Activated effector memory CD4-positive, alpha-beta T cell treated with anti-CD3 and anti-CD28 coated beads, Interleukin-2, amount 50 U/mL, for 16 hours (primary cell): Measurements from ENCODE around the gene ATRX.
A peak's percentile ranks its signal among the peaks of the same experiment; 100 is the strongest.
"Not testable (repeated sequence)": the region's sequence is repeated elsewhere in the genome, so short reads cannot be mapped to it uniquely, and the experiment has no call there.

ENCODE experiments used
- DNase-seq: peaks from one replicate; pipeline ENCODE4 v3.0.0-alpha.2; 2020

Gene ATRX, protein sequence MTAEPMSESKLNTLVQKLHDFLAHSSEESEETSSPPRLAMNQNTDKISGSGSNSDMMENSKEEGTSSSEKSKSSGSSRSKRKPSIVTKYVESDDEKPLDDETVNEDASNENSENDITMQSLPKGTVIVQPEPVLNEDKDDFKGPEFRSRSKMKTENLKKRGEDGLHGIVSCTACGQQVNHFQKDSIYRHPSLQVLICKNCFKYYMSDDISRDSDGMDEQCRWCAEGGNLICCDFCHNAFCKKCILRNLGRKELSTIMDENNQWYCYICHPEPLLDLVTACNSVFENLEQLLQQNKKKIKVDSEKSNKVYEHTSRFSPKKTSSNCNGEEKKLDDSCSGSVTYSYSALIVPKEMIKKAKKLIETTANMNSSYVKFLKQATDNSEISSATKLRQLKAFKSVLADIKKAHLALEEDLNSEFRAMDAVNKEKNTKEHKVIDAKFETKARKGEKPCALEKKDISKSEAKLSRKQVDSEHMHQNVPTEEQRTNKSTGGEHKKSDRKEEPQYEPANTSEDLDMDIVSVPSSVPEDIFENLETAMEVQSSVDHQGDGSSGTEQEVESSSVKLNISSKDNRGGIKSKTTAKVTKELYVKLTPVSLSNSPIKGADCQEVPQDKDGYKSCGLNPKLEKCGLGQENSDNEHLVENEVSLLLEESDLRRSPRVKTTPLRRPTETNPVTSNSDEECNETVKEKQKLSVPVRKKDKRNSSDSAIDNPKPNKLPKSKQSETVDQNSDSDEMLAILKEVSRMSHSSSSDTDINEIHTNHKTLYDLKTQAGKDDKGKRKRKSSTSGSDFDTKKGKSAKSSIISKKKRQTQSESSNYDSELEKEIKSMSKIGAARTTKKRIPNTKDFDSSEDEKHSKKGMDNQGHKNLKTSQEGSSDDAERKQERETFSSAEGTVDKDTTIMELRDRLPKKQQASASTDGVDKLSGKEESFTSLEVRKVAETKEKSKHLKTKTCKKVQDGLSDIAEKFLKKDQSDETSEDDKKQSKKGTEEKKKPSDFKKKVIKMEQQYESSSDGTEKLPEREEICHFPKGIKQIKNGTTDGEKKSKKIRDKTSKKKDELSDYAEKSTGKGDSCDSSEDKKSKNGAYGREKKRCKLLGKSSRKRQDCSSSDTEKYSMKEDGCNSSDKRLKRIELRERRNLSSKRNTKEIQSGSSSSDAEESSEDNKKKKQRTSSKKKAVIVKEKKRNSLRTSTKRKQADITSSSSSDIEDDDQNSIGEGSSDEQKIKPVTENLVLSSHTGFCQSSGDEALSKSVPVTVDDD (N-terminal part only)

DNA sequence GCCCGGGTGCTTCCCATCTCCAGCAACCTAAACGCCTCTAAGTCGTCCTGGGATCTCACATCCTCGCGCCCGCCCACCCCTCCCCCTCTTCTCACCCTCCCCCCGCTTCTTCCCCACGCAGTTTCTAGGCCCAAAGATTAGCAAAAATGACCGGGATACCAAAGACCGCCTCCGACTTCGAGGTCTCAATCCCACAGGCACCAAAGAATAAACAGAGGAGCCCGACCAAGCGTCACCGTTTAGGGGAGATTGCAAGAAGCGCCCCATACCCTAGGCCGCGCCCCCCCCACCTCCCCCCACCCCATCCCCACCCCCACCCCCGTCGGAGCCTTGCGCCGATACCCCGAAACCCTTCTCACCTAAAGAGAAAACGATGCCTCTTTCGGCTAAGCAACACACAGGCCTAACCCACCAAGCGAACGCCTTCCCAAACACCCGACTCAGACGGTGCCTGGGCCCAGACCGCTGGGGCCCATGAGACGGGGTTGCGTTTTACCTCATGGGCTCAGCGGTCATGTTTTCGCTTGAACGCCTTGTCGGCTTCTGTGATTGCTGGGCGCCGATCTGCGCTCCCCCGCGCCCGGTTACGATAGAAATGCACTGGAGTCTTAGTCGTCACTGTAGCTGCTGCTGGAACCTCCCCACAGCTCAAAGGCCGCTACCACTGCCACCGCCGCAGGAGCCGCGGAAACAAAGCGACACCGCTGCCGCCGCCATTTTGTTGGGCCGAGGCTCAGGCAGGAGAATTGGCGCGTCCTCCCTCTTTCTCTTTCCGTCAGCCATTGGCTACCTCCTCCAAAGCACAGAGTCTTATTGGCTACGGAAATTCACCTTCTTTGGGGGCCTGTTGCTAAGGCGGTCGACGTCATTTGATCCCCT lies at the start of gene ATRX:
Gene ATRX (minus strand): TSS at position 731 of the 879 bp plus-strand sequence. CDS start 215 bp downstream, at position 516.
- DNase-seq, result peak; percentile 90

DNA sequence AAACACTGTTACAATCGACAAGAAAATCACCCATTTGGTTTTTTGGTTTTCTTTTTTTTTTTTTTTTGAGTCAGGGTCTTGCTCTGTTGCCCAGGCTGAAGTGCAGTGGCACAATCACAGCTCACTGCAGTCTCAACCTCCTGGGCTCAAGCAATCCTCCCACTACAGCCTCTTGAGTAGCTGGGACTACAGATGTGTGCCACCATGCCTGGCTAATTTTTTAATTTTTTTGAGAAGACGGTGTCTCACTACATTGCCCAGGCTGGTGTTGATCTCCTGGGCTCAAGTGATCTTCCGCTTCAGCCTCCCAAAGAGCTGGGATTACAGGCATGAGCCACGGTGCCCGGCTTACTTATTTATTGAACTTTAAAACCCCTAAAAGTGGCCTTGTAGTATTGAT lies 45.5 kb upstream of the ATRX start:
- DNase-seq, result not testable (repeated sequence)

GRCh38 chrX:77821989-77822388 lies 36.0 kb upstream of the ATRX start:
- not testable (repeated sequence) for DNase-seq

DNA sequence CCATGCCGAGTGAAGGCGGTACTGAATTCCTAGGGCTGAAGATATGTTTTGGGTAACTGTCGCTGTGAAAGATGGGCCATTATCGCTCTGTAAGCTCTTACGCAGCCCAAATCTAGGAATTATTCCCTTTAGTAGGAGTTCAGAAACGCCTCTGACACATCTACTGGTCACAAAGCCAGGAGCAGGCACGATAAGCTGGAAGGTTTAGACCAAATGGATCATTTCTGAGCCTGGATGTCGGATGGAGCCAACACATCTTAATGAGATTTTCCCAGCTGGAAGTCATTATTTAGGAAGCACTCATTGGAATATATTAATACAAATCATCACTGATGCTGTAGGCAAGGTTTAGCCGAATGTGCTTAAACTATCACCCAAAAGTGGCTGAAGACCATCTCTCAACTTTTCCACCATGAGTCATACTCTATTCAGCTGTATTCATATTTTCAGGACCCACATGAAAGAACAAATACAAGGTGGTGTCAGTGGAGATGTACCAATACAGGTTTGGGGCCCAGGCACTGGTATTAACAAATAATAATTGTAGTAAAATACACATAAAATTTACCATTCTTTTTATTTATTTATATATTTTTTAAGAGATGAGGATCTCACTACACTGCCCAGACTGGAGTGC lies 34.2 kb upstream of the ATRX start:
- no peak for DNase-seq

GRCh38 chrX:77814210-77814609 lies 28.2 kb upstream of the ATRX start:
- DNase-seq, result no peak

- no peak for DNase-seq
Observed at GRCh38 chrX:77802201-77802600, 16.2 kb upstream of the ATRX start.

DNA sequence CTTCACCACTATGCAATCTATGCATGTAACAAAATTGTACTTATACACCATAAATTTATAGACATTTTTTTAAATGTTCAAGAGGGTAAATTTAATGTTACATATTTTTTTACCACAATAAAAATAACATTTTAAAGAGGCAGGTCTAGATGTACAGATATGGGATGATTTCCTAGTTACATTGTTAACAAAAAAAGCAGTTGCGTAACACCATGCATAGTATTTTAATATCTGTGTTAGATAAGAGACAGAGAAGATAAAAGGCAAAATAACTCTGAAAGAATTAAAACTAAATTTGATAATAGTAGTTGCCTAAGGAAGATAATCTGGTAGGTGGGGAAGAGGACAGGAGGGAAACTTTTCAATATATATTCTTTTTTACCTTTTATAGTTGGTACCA lies 9.1 kb upstream of the ATRX start:
- no peak for DNase-seq

DNA sequence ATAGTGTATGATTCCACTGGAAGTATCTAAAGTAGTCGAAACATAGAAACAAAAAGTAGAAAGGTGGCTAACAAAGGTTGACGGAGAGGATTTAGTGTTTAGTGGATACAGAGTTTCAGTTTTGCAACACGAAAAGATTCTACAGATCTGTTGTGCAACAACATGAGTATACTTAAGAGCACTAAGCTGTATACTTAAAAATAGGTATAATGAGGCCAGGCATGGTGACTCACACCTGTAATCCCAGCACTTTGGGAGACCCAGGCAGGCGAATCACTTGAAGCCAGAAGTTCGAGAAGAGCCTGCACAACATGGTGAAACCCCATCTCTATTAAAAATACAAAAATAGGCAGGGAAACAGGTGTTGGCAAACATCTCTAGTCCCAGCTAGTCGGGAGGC lies 7.9 kb upstream of the ATRX start:
- no peak for DNase-seq

DNA sequence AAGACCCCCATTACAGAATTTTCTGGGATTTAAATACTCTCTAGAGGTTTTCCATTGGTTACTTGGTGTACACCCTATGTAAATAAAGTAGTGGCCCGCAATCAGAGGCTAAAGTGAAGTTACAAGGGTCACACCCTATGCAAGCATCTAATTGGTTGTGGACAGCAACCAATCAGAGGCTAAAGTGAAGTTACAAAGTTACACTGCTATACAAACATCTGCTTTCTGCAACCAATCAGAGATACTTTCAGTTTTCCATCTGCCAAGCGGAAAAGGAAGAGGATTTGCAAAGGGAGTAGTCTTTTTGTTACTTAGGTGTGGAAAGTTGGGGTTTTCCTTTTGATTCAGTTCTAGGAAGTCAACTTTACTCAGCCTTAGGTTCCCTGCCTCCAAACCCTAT lies 2.0 kb upstream of the ATRX start:
- no peak for DNase-seq

GRCh38 chrX:77786365-77786680 lies 307 bp upstream of the ATRX start:
- no peak for DNase-seq

GRCh38 chrX:77779695-77780094 lies 6.3 kb downstream of the ATRX start:
- DNase-seq, result no peak

GRCh38 chrX:77776659-77777058 lies 9.4 kb downstream of the ATRX start:
- no peak for DNase-seq

GRCh38 chrX:77771601-77772000 lies 14.4 kb downstream of the ATRX start:
- DNase-seq, result no peak

GRCh38 chrX:77768787-77769186 lies 17.2 kb downstream of the ATRX start:
- no peak for DNase-seq

DNA sequence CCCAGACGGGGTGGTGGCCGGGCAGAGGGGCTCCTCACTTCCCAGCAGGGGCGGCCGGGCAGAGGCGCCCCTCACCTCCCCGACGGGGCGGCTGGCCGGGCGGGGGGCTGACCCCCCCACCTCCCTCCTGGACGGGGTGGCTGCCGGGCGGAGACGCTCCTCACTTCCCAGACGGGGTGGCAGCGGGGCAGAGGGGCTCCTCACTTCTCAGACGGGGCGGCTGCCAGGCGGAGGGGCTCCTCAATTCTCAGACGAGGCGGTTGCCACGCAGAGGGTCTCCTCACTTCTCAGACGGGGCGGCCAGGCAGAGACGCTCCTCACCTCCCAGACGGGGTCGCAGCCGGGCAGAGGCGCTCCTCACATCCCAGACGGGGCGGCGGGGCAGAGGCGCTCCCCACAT lies 19.8 kb downstream of the ATRX start:
- not testable (repeated sequence) for DNase-seq

DNA sequence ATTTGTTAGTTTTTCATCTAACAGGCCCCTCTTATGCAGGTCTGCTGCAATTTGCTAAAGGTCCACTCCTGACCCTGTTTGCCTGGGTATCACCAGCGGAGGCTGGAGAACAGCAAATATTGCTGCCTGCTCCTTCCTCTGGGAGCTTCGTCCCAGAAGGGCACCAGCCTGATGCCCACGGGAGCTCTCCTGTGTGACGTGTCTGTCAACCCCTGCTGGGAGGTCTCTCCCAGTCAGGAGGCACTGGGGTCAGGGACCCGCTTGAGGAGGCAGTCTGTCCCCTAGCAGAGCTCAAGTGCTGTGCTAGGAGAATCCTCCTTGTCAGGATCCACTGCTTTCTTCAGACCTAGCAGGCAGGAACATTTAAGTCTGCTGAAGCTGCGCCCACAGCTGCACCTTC lies 30.5 kb downstream of the ATRX start:
- DNase-seq, result no peak

- not testable (repeated sequence) for DNase-seq
Observed at GRCh38 chrX:77753942-77754341, 32.1 kb downstream of the ATRX start.

GRCh38 chrX:77749695-77750094 lies 36.3 kb downstream of the ATRX start:
- DNase-seq, result no peak

DNA sequence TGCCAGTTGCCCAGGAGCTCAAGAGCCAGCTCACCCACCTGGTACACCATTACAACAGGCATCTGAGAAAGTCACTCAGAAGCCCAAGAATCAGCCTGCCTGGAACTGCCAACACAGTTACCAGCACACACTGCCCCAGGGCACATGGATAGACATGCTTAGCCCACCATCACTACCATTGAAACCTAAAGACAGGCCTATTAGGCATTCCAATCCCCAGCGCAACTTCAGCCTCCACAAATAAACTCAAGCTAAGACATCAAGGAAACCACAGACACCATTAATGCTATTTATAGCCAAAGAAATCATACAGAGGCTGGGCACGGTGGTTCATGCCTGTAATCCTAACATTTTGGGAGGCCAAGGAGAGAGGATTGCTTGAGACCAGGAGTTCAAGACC lies 42.3 kb downstream of the ATRX start:
- DNase-seq, result no peak

DNA sequence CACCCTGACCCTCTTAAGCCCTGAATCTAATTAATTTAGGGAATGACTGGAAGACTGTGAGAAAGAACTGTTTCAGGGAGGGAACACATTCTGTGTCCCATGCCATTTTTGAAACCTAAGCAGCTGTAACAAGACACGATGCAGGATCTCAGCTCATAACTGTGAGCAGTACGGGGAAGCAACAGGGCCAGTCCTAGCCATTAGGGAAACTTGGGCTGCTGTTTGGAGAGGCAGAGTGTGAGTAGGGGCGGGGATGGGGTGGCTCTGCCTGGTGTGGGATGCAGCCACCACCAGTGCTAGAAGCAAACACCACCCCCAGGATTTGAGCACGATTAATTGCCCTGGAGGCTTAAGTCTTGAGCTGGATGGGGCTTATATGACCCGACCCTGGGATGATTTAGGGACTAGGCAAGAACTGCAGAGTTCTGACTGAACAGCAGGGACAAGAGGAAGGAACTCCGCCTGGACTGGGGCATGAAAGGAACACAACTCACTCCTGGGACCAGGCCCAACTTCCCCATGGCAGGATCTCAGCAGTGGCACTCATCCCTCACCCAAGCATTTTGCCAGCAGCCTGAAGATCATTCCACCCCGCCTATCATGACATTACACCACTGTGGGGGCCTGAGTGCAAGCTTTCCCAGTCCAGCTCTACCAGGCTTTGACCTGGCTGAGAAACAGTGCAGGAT lies 43.1 kb downstream of the ATRX start:
- no peak for DNase-seq

GRCh38 chrX:77740376-77740905 lies 45.6 kb downstream of the ATRX start:
- no peak for DNase-seq
